ENCODE results near the gene TSFM.

TSFM gene

DNA sequence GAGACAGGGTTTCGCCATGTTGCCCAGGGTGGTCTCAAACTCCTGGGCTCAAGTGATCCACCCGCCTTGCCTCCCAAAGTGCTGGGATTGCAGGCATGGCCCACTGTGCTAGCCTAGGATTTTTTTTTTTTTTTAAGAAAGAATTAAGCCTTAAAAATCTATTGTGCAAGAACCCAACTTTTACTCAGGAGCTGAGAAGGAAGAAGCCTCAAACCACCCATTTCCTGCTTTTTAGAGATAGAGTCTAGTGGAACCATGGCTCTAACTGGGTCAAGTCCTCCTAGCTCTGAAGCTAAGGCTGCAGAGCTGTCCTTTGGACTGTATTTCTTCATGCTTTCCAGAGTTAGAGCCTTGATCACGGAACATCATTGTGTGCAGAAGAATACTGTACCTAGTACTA lies 1.3 kb upstream of the TSFM start:
- no peak for DNase-seq

DNA sequence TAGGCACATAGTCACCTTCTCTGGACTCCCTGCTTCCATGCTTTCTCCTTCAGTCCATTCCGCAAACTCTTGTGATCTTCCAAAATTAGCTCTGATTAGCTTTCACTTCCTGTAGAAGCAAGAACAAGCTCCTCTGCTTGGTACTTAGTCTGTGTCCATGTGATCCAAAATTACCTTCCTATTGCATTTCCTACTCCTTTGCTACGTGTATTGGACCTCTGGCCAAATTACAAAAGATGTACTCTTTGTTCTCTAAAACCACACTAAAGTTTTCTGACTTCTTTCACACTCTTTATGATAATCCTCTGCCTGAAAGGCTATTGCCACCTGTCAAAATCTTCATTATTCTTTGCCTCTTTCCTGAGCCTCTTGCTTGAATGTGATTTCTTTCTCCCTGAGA lies 786 bp upstream of the TSFM start:
- no peak for DNase-seq

- no peak for DNase-seq
Measured at GRCh38 chr12:57782243-57782607, 362 bp upstream of the TSFM start.

DNA sequence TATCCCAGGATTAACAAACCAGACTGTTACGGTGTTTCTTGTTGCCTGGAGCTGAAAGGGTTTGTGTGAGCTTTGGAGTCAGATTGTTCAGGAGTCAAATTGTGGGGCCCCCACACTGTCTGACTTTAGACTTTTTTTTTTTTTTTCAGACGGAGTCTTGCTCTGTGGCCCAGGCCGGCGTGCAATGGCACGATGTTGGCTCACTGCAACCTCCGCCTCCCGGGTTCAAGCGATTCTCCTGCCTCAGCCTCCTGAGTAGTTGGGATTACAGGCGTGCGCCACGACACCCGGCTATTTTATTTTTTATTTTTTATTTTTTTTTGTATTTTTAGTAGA lies 847 bp downstream of the TSFM start:
- DNase-seq, result no peak

- no peak for DNase-seq
Measured at GRCh38 chr12:57783861-57784260, 1.3 kb downstream of the TSFM start.

- no peak for DNase-seq
Measured at GRCh38 chr12:57793920-57794319, 11.3 kb downstream of the TSFM start.

- DNase-seq, result no peak
Measured at GRCh38 chr12:57795354-57795753, 12.8 kb downstream of the TSFM start.

GRCh38 chr12:57796996-57797395 lies 14.4 kb downstream of the TSFM start:
- no peak for DNase-seq

DNA sequence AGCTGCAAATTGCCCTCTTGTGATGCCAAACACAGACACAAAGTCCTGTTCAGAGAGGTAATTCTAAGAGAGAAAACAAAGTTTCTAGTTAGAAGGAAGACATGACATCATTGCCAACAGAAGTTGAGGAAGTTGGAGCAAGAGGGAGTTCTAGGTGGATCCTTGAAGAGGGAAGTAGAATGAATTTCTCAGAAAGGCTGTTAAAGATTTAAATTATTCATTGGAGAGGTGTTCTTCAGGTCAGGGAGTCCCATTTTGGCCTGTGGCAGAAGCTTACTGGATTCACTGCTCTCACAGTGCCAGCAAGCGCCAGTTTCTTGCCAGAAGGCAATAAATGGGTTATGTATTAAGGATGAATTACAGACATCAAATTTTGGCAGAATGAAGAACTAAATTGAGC lies 15.3 kb downstream of the TSFM start:
- no peak for DNase-seq

DNA sequence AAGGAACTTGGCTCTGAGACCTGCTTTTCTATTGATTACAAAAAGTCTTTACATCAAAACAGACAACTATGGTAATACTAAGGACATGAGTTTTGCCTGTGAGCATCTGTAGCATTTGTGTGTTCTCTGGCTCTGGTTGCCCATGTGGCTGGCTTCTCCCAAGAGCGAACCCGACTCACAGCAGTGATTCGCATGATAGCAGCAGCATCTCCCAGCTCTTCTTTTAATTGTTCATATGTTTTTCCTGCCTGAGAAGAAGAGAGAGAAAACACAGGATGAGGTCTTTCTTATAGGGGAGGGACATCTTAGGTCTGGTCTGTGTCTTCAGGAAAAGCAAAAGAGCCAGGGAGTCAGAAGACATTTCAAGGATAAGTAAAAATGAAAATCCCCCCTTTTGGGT lies 18.4 kb downstream of the TSFM start:
- no peak for DNase-seq

GRCh38 chr12:57802607-57803006 lies 20.0 kb downstream of the TSFM start:
- DNase-seq, result no peak

GRCh38 chr12:57803319-57803893 lies 20.8 kb downstream of the TSFM start:
- DNase-seq, result peak in 2 of 5 donors; percentile 12 to 24

GRCh38 chr12:57806677-57807076 lies 24.1 kb downstream of the TSFM start:
- no peak for DNase-seq

DNA sequence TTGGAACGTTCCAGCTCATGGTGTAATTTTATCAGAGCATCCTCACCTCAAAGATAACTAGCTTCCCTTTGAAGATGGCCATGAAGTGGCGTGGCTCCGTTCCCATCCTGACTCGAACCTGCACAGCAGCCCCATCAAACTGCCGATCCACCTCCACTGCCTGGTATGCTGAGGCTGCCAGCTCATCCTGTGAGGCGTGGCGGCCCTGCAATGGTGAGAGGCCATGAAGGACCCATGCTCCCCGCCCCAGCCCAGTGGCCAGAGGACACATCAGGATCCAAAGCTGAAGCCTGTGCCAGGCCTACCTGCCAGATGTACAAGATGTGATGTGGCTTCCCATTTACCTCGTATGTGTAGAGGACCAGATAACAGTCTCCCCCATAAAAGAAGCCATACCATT lies 24.7 kb downstream of the TSFM start:
- DNase-seq, result no peak

DNA sequence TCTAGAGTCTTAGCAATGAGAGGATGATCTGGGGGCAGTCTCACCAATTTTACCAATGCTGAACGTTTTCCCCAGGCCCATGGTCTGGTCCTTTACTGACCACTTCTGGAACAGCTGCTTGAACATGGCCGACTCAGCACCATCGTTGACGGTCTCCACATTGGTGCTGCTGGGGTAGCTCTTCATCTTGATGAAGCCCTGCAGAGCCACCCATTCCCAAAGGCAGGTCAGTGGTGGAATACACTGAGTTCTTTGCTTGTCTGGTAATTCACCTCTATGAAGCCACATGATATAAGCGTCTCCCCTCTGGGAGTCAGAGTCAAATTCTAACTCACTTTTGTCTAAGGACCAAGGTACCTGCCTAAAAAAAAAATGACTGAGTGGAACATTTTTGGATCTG lies 25.8 kb downstream of the TSFM start:
- no peak for DNase-seq

- no peak for DNase-seq
Measured at GRCh38 chr12:57809425-57809824, 26.8 kb downstream of the TSFM start.

GRCh38 chr12:57810450-57810849 lies 27.9 kb downstream of the TSFM start:
- no peak for DNase-seq

DNA sequence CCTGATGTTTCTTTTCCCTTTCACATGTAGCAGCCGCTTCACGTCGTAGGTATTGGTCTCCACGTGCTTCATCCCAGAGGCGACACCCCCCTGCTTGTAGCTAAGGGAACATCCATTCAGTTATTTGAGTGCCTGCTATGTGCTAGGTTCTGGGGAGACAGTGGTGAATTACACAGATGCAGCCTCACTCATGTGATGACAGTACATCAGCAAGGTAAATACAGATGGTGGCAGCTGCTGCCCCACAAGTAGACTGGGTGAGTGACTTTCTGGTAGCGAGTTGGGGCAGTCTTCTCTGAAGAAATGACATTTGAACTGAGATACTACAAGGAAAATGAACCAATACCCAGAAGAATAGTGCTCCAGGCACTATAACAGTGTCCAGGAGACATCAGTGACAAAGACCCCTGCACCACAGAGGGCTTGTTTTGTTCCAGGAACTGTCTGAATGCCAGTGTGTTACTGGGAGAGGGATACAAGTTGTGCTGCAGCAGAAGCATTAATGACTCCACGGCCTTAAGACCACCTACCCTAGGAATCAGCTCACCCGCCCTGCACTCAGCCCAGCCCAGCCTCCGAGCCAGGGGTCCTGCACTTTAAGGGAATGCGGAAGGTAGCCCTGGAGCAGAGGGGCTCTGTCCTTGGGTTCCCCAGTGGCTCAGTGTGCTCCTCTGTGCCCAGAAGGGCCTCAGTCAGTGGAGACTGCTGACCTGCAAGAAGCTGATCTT lies 28.6 kb downstream of the TSFM start:
- no peak for DNase-seq

GRCh38 chr12:57813111-57813970 lies 30.8 kb downstream of the TSFM start:
- DNase-seq, result no peak

- no peak for DNase-seq
Measured at GRCh38 chr12:57813971-57814772, 31.6 kb downstream of the TSFM start.

DNA sequence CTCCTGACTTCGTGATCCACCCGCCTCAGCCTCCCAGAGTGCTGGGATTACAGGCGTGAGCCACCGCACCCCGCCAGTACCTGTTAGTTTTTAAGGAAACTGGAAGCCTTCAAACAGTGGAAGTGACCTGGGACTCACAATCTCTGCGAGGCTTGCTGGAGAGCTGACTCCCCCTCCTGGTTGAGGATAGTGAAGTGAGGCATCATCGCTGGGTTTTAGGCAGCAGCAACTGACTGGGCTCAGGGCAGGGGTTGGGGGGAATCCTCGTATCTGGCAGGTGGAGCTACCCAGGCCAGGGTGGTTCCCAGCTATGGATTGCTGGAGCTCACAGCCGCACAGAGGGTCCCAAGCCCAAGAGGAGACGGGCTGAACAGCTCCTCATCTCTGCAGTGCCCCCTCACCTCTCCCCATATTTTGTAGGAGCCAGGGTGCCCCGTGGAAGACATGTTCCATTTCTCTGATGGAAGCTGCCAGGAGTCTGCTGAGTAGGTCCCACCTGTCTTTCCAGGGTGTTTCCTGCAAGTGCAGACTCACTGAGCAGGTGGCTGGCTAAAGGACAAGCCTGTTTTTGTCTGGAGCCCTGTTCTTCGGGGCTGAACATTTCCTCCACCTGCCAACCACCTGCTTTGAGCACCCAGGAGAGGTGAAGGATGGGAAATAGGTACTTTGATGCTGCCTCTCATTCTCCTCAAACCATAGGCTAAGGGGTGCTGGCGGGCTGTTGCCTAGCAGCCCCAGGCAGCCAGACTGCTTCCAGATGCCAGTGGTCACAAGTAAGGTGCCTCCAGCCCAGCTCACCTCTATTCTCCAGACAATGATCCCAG lies 32.8 kb downstream of the TSFM start:
- DNase-seq, result peak in 1 of 5 donors; percentile 12
